ENCODE data around the gene GOSR2.
"Not testable (repeated sequence)": the region's sequence is repeated elsewhere in the genome, so short reads cannot be mapped to it uniquely, and the experiment has no call there.

The GOSR2 gene

DNA sequence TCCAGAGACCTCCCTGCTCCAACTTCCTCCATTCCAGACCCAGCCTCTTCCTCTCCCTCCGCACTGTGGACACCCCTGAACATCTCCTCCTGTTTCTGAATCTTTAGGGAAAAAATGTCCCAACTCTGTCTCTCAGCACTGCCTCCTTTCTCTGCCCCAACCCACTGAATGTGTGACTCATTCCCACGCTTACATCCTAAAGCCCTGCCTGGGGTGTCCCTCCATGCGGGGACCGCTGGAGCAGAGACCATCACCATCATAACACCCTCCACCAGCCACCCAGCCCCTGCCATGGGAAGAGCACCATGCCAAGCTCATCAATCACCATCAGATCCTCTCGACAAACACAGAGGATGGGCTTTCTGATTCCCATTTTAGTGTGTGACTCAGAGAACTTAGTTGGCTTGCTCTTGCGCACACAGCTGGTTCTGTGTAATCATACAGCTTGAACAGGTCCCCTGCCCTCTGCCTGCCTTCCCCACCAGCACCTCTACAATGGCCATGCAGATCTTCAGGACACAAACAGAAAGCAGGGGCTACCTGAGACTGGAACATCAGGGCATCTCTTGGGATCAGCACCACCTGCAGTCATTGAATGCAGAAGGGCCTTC lies 45.4 kb downstream of the GOSR2 start:
- no peak for DNase-seq

DNA sequence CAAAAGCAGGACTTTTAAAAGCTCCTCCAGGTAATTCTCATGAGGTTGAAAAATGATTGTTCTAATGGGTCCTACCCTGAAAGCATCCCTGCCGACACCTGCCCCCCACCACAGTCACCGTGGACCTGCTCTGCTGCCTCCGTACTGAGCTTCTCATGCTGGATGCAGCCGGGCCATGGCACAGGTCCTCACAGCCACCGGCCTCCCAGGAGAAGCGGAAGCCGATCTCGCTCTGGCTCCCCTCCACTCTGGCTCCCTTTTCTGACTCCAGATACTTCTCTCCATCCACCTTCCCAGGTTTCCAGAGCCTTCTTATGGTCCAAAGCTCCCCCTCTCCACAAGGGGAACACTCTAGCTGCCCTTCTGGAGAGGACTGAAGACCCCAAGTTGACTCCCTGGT lies 45.9 kb downstream of the GOSR2 start:
- DNase-seq, result no peak

- no peak for DNase-seq
Observed at GRCh38 chr17:46971647-46972300, 48.8 kb downstream of the GOSR2 start.

DNA sequence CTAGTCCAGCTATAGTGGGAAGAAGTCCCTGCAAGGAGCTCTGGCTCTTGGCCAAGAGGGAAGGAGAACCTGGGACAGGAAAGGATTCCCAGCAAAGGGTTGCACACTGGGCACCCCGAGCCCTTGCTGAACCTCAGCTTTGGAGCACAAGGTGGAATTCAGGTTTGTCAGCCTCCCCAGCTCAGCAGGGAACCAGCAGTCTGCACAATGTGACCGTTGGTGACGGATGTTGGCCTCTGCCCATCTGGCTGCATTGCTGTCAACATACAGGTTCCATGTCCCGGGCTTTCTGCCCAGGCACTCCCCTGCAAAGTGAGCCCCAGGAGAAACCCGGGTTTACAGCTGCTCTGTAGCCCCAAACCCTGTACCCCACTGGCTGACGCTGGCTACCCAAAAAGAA lies 49.4 kb downstream of the GOSR2 start:
- DNase-seq, result no peak

DNA sequence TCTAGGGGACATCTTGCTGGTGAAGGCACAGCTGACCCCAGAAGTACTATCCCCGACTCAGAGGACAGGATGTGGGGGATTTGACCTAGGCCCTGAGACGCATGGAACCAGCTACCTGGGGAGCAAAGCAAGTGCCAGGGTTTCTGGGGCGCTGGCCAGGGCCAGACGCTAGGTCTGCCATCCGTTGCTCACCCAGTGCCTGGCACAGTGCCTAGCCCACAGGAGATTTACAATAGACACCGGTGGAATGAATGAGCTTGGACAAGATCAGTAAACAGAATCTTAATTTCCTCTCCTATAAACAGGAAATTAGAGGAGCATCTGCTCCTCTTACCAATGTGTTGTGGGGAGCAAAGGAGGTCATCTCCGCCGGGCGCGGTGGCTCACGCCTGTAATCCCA lies 51.1 kb downstream of the GOSR2 start:
- DNase-seq, result no peak

DNA sequence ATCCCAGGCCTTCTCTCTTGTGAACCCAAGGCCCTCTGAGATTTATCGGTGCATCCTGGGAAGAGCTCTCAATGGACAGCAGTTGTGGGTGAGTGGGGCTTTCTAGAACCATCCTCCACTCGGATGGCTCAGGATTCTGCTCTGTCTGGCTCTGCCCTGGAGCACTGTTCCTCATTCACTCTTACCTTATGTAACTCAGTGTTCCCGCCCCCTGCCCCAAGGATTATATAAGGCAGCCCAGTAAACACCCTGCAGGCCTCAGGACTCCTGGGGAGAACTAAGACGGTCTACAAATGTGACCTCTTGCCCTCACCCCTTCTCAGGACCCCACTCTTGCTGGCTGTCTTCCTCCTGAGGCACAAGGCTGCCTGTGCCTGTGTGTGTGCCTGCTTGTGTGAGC lies 52.3 kb downstream of the GOSR2 start:
- peak; percentile 16 for DNase-seq

DNA sequence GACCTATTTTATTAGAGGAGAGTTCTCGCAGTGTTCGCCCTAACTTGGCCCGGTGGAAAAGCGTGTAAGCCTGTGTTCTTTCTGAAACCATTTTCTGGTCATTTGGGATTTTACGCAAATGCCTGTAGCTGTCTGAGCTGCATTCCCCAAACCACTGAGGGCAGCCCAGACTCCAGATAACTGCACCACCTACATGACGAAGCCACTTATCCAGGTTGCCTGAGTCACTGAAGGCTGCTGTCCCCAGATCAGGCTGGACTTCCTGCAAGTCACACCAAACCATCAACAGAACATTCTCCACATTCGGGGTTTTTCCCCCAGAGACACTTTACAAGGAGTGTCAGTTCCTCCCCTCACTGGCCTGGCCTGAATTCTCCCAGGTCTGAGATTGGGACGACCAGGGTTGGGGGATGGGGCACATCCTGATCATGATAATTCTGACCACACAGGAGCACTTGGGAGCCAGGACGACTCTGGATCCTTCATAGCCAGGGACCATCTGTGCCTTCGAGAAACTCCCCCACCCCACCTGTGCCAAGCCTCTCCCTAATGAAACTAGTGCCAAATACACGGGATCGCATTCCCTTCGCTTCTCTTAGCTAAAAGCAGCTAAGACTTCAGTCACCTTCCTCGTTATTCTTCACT lies 53.8 kb downstream of the GOSR2 start:
- no peak for DNase-seq

GRCh38 chr17:46977348-46977747 lies 54.4 kb downstream of the GOSR2 start:
- no peak for DNase-seq

GRCh38 chr17:46977750-46978488 lies 55.0 kb downstream of the GOSR2 start:
- no peak for DNase-seq

GRCh38 chr17:46978489-46979146 lies 55.7 kb downstream of the GOSR2 start:
- no peak for DNase-seq

- DNase-seq, result no peak
Observed at GRCh38 chr17:46979147-46979863, 56.3 kb downstream of the GOSR2 start, which contains the start of gene RPRML. Gene RPRML (minus strand): TSS chr17:46979253. CDS start chr17:46979007, 246 bp downstream.

GRCh38 chr17:46982577-46982976 lies 59.6 kb downstream of the GOSR2 start:
- no peak for DNase-seq

GRCh38 chr17:46983782-46984181 lies 60.8 kb downstream of the GOSR2 start:
- DNase-seq, result no peak

GRCh38 chr17:46984341-46984740 lies 61.4 kb downstream of the GOSR2 start:
- DNase-seq, result no peak

DNA sequence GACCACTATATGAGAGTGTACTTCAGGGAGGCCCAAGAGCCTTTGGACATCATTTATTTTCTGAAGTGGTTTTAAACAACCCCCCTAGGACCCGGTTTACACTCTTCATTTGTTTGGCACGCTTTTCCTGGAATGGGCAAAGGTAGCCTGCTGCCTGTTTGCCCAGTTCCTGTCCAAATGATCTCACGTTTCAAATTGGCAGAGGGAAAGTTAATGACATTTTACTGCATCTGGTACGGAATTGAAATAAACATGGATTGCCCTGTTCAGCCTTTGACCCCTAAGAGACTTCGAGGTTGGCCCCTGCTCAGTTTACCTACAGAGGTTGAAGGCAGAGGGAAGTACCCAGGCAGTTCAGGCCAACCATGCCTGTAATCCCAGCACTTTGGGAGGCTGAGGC lies 61.9 kb downstream of the GOSR2 start:
- DNase-seq, result no peak

DNA sequence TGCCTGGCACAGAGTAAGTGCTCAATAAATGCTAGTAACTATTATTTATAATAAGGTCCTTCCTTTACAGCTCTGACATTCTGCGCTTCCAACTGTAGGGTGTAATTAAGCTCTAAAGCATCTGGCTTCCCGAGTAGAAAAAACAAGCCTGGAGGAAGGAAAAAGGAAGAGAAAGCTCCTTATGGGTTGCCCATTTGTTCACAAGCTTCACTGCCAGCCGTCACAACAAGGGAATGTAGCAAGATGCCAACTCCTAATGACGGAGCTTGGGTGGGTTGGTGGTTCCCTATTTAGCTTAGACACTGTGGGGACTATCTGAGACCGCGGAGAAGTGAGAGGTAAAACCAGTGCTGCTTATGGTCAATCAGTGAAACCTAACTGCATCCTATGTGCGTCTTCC lies 63.4 kb downstream of the GOSR2 start:
- DNase-seq, result no peak

DNA sequence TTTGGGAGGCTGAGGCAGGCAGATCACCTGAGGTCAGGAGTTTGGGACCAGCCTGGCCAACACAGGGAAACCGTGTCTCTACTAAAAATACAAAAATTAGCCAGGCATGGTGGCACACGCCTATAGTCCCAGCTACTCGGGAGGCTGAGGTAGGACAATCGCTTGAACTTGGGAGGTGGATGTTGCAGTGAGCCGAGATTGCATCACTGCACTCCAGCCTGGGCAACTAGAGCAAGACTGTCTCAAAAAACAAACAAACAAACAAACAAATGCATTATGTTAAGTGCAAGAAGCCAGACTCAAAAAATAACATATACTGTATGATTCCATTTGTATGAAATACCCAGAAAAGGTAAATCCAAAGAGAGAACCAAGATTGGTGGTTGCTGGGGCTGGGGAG lies 65.0 kb downstream of the GOSR2 start:
- not testable (repeated sequence) for DNase-seq

DNA sequence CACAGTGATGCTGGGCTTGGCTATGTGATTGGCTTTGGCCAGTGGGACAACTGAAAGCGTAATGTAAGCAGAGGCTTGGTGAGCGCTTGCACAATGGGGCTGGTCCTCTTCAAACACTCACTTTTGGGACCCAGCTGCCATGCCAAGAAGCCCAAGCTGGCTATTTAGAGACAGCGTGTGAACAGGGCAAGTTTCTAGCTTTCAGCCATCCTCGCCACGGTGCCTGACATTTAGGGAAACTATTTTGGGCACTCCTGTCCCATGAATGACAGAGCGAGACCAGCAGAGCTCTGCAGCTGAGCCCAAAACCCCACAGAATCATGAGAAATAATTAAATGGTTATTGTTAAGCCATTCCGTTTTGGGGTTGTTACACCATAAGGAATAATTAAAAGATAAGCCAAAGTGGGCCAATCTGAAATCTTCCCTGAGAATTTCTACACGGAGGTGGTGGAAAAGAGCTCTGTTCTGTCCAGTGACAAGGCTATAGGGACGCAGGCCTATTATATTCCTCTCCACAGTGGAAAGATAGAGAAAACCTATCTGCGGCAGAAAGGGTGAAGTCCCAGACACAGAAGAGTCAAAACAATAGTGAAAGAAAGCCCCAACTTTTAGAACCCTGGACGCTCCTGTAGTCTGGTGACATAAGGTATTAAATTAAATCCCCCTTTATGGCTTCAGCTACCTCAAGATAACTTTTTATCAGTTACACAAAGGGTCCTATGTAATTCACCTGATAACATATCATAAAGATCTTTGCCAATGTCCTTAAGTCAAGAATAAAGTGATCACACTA lies 66.9 kb downstream of the GOSR2 start:
- DNase-seq, result no peak

GRCh38 chr17:46991617-46992016 lies 68.7 kb downstream of the GOSR2 start:
- DNase-seq, result no peak
